GM23338 (cell line): ENCODE results near the gene SLC25A26. TPM values are rescaled to one million over a fixed set of nuclear protein-coding genes. Genes with fewer than 3 reads are reported as not detected.

Experiments
- ATAC-seq: fragments of 200-7000 bp; cut with Tn5 transposase; 3 replicates; pipeline ENCODE4 v1.9.1; 2020
- DNase-seq: peaks from one replicate; pipeline ENCODE4 v3.0.0-alpha.2; 2015; ENCODE audit warnings: low spot score
- H2AFZ ChIP-seq: fragments of 200-600 bp; sonication (generic); 2 replicates; pipeline ENCODE4 v1.8.0; 2016; ENCODE audit warnings: antibody characterized with exemption, mild to moderate bottlenecking, moderate library complexity
- H3F3A ChIP-seq: fragments of 200-600 bp; sonication (generic); replicated peaks from 2 replicates; pipeline ENCODE4 v1.8.0; 2017; ENCODE audit warnings: antibody characterized with exemption, mixed run types, low read depth
- H3K27ac ChIP-seq: fragments of 200-600 bp; sonication (generic); 2 replicates; pipeline ENCODE4 v1.6.1; 2016; ENCODE audit warnings: low read depth
- H3K27me3 ChIP-seq: fragments of 200-600 bp; sonication (generic); 2 replicates; pipeline ENCODE4 v1.8.0; 2016; ENCODE audit warnings: mild to moderate bottlenecking, mixed run types, moderate library complexity; ENCODE audit not compliant: insufficient read depth
- H3K36me3 ChIP-seq: fragments of 200-600 bp; sonication (generic); 2 replicates; pipeline ENCODE4 v1.8.0; 2016; ENCODE audit warnings: mild to moderate bottlenecking; ENCODE audit not compliant: insufficient read depth
- H3K4me1 ChIP-seq: fragments of 200-600 bp; sonication (generic); 2 replicates; pipeline ENCODE4 v1.8.0; 2016; ENCODE audit warnings: mild to moderate bottlenecking, moderate library complexity; ENCODE audit not compliant: insufficient read depth
- H3K4me2 ChIP-seq: fragments of 200-600 bp; sonication (generic); 2 replicates; pipeline ENCODE4 v1.7.1; 2017; ENCODE audit warnings: mixed run types
- H3K4me3 ChIP-seq: fragments of 200-600 bp; sonication (generic); 2 replicates; pipeline ENCODE4 v1.6.1; 2016; ENCODE audit warnings: mixed run types
- H3K79me2 ChIP-seq: fragments of 200-600 bp; sonication (generic); replicated peaks from 2 replicates; pipeline ENCODE4 v1.8.0; 2017; ENCODE audit warnings: mild to moderate bottlenecking; ENCODE audit not compliant: insufficient read depth
- H3K9me2 ChIP-seq: fragments of 200-600 bp; sonication (generic); 2 replicates; pipeline ENCODE4 v1.8.0; 2017; ENCODE audit not compliant: insufficient read depth
- H4K20me1 ChIP-seq: fragments of 200-600 bp; sonication (generic); replicated peaks from 2 replicates; pipeline ENCODE4 v1.8.0; 2017; ENCODE audit warnings: mild to moderate bottlenecking; ENCODE audit not compliant: insufficient read depth
- H3K27ac Mint-ChIP-seq: 2 replicates; pipeline ENCODE4 v1.8.0; 2020; ENCODE audit warnings: inconsistent platforms, mild to moderate bottlenecking, moderate library complexity, mixed read lengths
- H3K27me3 Mint-ChIP-seq: 3 replicates; pipeline ENCODE4 v1.8.0; 2022; ENCODE audit warnings: low read depth, mild to moderate bottlenecking, moderate library complexity, mixed read lengths, inconsistent platforms; ENCODE audit not compliant: insufficient read depth, poor library complexity
- H3K36me3 Mint-ChIP-seq: 3 replicates; pipeline ENCODE4 v1.8.0; 2021; ENCODE audit warnings: low read depth, mild to moderate bottlenecking, inconsistent platforms, moderate library complexity, mixed read lengths
- H3K4me1 Mint-ChIP-seq: 3 replicates; pipeline ENCODE4 v1.8.0; 2020; ENCODE audit warnings: mild to moderate bottlenecking, inconsistent platforms, mixed read lengths
- H3K4me3 Mint-ChIP-seq: 3 replicates; pipeline ENCODE4 v1.8.0; 2021; ENCODE audit warnings: moderate library complexity, mild to moderate bottlenecking, inconsistent platforms, mixed read lengths
- H3K9me3 Mint-ChIP-seq: 3 replicates; pipeline ENCODE4 v1.8.0; 2020; ENCODE audit warnings: moderate library complexity, mild to moderate bottlenecking, inconsistent platforms, mixed read lengths
- CREB1 ChIP-seq: fragments of 250-450 bp; sonication (Bioruptor Pico); IDR thresholded peaks from 2 replicates; pipeline ENCODE4 v1.5.0; 2020; ENCODE audit warnings: low read depth, mild to moderate bottlenecking, moderate library complexity
- CTCF ChIP-seq, 2 experiments: fragments of 200-600 bp in 1 of 2; sonication (generic) in 1 of 2; conservative IDR thresholded peaks; 2 replicates each; pipeline versions ENCODE4 v1.5.1 to v1.6.1; 2016 to 2017; ENCODE audit warnings: antibody characterized with exemption in 2 of 2, low read depth in 2 of 2, mild to moderate bottlenecking in 2 of 2, moderate library complexity in 1 of 2
- ETS1 ChIP-seq: IDR thresholded peaks from 2 replicates; pipeline ENCODE4 v1.6.1; 2016; ENCODE audit warnings: antibody characterized with exemption
- EZH2 ChIP-seq: fragments of 200-600 bp; sonication (generic); IDR thresholded peaks from one replicate; pipeline ENCODE4 v1.8.0; 2017; ENCODE audit warnings: antibody characterized with exemption, mild to moderate bottlenecking, low read depth; ENCODE audit not compliant: unreplicated experiment
- EZH2phosphoT487 ChIP-seq: fragments of 200-600 bp; sonication (generic); IDR thresholded peaks from one replicate; pipeline ENCODE4 v1.8.1; 2018; ENCODE audit warnings: antibody characterized with exemption; ENCODE audit not compliant: unreplicated experiment
- JUNB ChIP-seq: IDR thresholded peaks from one replicate; pipeline ENCODE4 v1.6.1; 2016; ENCODE audit warnings: antibody characterized with exemption; ENCODE audit not compliant: unreplicated experiment
- NANOG ChIP-seq: IDR thresholded peaks from 2 replicates; pipeline ENCODE4 v1.6.1; 2016; ENCODE audit warnings: antibody characterized with exemption, borderline replicate concordance
- POLR2AphosphoS5 ChIP-seq: IDR thresholded peaks from 2 replicates; pipeline ENCODE4 v1.6.1; 2016; ENCODE audit warnings: antibody characterized with exemption, low read depth
- REST ChIP-seq: IDR thresholded peaks from one replicate; pipeline ENCODE4 v1.6.1; 2018; ENCODE audit warnings: antibody characterized with exemption; ENCODE audit not compliant: unreplicated experiment
- STAT1 ChIP-seq: IDR thresholded peaks from one replicate; pipeline ENCODE4 v1.6.1; 2016; ENCODE audit warnings: antibody characterized with exemption; ENCODE audit not compliant: unreplicated experiment
- ZNF331 ChIP-seq: fragments of 250-450 bp; sonication (Bioruptor Pico); IDR thresholded peaks from 2 replicates; pipeline ENCODE4 v1.5.0; 2020; ENCODE audit warnings: low read depth, mild to moderate bottlenecking, moderate library complexity
- polyA plus RNA-seq: library from polyadenylated mRNA; unstranded; fragments of >200 nt; fragmentation: Nextera tagmentation; extraction: Ambion mirVana; gene quantifications from 2 replicates; pipeline ENCODE4 v1.2.1, GENCODE V29; 2016
- total RNA-seq: library from RNA; depleted of rRNA; stranded (reverse); fragments of >200 nt; shearing (Covaris generic); gene quantifications from 2 replicates; pipeline ENCODE4 v1.2.3, GENCODE V29; 2014

The SLC25A26 gene
- total and polyA plus RNA-seq, 2 experiments from 2014 or later, result 24.8 to 40.2 TPM

GRCh38 chr3:66303491-66303901, 82.7 kb downstream of the SLC25A26 start:
- Mint-ChIP-seq H3K4me3 (no peak overlapping the region), H3K36me3 (no peaks in the 10 kb centered on the region), H3K27me3 (no peaks in the 10 kb centered on the region), H3K4me1 (peaks cover 7% of the 10 kb centered on the region; the same call in 2 of the 3 replicates), H3K27ac (no peak overlapping the region; the same call in 1 of the 2 replicates), H3K9me3 (no peaks in the 10 kb centered on the region)
- H3K4me1 ChIP-seq, result no peaks in the 10 kb centered on the region; the same call in 1 of the 2 replicates
- H4K20me1 ChIP-seq, result no peaks in the 10 kb centered on the region
- no peak overlapping the region for H3K4me2 ChIP-seq
- no peaks in the 10 kb centered on the region for H3K36me3 ChIP-seq
- H3K27me3 ChIP-seq, result no peaks in the 10 kb centered on the region
- ATAC-seq (no peak), DNase-seq (no peak)
- H3K9me2 ChIP-seq, result no peaks in the 10 kb centered on the region
- H3K79me2 ChIP-seq, result peaks cover 14% of the 10 kb centered on the region
- H2AFZ ChIP-seq, result no peak overlapping the region
- H3K4me3 ChIP-seq, result no peak overlapping the region
- H3F3A ChIP-seq, result no peaks in the 10 kb centered on the region
- TF ChIP-seq EZH2 (no peak), ZNF331 (CRISPR knock-in tag) (no peak), NANOG (no peak), ETS1 (no peak), POLR2AphosphoS5 (no peak), JUNB (no peak), EZH2phosphoT487 (no peak), STAT1 (no peak), REST (no peak), CTCF (conservative IDR thresholded peaks at IDR 0.05; ENCODE audit: low read depth in 2 of 2) (no peak), CREB1 (no peak)
- no peak overlapping the region for H3K27ac ChIP-seq
